ENCODE measurements around the gene ANP32B.
"Not testable (repeated sequence)": the region's sequence is repeated elsewhere in the genome, so short reads cannot be mapped to it uniquely, and the experiment has no call there.

ANP32B gene

DNA sequence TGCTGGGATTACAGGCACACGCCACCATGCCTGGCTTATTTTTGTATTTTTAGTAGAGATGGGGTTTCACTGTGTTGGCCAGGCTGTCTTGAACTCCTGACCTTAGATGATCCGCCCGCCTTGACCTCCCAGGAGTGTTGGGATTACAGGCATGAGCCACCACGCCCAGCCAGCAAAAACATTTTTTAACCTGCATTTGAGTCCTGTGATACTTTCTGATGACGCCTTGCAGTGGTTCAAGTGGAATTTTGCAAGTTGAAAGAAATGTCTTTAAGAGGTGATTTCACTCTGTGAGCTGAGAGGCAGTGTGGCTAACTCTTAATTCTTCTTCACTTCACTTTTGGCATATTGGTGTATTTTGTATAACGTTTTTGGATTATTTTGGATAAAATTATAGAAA is 9.1 kb downstream of the ANP32B start:
- no peak for DNase-seq (ENCODE audit: low read depth in 2 of 2)

DNA sequence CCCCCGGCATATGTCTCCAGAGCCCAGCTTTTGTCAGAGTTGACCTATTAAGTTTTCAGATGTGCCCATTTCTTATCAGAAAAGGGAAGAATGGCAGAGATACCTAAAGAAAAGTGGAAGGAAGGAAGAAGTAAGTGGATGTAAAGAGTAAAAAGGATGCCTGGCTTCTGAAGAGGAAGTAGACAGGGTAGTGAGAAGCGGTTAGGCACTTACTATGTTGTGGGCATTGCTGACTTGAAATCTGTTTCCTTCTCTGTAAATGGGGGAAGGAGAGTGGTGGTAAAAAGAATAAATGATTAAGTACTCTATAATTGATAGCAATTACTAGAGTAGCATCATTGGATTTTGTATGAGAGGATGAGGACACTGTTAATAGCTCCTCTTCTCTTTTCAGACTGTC is 9.9 kb downstream of the ANP32B start:
- no peak for DNase-seq (ENCODE audit: low read depth in 2 of 2)

DNA sequence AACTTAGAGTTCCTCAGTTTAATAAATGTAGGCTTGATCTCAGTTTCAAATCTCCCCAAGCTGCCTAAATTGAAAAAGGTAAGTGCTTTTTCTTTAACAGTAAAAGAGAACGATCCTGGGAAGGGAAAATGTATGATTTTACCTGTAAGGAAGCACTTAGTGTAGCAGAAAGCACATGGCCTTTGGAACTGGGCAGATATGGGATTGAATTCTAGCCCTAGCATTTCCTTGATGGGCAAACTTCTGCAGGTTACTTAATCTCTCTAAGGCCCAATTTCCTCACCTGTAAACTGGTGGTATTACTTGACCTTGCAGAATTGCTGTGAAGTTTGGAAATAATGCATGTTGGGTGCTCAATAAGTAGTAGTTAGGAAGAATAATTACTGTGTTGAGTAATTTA is 11.6 kb downstream of the ANP32B start:
- DNase-seq (ENCODE audit: low read depth in 2 of 2) = no peak

DNA sequence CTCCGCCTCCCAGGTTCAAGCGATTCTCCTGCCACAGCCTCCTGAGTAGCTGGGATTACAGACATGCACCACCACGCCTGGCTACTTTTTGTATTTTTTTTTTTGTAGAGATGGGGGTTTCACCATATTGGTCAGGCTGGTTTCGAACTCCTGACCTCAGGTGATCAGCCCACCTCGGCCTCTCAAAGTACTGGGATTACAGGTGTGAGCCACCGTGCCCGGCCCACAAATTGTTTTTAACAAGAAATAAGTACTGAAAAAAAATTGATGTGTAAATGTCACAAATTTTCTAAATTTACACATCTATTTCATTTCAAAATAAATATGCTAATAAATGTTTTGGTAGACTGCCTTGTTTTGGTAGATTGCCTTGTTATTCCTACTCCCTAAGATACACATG is 13.5 kb downstream of the ANP32B start:
- not testable (repeated sequence) for DNase-seq (ENCODE audit: low read depth in 2 of 2)

DNA sequence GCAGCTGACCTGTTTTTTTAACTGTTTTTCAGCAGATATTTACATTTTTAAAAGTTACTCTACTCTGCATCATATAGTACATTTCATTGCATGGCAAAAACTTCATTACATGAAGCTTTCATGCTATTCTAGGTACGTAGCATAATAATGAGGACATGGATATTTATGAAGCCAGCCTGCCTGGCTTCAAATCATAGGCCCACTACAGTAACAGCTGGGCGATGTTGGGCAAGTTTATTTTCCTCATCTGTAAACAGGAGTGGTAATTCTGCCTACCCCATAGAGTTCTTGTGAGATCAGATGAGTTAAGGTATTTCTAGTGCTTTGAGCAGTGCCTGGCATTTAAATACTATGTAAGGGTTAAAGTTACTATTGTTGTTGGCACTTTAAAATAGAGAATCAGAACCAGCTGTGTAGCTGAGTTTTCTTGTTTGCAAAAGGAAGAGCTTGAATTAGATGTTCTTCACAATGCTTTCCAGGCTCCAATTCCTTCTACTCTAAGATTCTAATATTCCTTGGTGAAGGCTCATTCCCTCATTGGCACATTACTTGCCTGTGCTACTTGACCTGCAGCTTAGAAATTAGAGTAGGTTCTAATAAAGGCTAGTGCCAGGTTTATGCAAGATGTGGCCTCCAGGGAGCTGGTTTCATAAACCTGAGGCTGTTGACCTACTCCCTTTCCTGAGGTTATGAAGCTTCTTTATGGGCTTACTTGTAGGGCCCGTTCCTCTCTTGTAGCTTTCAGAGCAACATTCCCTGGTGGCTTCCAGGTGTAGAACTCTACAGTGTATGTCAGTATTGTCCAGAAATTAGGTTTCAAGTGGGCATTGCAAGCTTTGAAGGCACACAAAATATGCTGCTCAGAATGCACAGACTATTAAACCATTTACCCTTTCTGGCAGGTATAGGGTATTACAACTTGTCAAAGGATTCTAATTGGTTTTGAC is 14.5 kb downstream of the ANP32B start:
- no peak for DNase-seq (ENCODE audit: low read depth in 2 of 2)

DNA sequence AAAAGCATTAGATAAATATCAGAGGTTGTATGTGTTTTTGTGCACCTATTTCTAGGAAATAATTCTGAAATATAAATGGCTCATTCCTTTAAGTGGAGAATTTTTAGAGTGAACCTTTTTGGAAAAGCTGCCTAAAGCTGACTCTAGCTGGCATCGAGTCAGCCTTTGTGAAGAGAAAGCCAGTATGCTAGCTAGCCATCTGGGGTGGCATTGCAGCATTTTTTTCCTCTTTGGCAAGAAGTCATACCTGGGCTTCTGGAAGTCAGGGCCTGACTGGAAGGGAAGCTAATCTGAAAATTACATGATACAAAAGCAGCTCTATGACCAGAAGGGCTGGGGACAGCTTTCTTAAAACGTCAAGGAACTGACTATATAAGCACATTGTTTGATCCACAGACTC is 19.7 kb downstream of the ANP32B start:
- DNase-seq (ENCODE audit: low read depth in 2 of 2) = no peak

DNA sequence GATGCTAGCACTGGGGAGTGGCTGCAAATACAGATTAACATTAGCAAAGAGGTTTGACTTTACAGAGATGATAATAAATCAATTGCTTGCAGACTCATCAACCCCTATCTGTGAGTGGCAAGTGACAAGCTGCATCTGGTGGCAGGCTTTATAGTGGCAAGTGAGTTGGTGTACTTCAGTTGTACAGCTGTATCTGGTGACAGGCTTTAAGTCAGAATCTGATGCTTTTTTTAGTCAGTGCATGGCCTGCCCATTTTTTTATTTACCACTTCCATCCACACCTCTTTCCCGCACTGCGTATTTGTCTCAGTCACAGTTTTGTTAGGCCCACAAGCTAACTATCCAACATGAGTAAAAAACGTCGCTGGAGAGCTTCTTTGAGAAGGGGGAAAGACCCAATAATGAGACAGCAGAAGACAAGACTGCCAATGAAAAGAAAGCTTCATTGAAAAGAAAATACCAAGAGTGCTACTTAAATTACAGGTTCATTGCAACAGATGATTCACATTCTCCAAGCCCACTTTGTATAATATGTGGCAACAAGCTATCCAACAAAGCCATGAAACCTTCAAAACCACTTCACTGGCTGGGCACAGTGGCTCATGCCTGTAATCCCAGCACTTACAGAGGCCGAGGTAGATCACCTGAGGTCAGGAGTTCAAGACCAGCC is 23.1 kb downstream of the ANP32B start:
- DNase-seq (ENCODE audit: low read depth in 2 of 2) = no peak

DNA sequence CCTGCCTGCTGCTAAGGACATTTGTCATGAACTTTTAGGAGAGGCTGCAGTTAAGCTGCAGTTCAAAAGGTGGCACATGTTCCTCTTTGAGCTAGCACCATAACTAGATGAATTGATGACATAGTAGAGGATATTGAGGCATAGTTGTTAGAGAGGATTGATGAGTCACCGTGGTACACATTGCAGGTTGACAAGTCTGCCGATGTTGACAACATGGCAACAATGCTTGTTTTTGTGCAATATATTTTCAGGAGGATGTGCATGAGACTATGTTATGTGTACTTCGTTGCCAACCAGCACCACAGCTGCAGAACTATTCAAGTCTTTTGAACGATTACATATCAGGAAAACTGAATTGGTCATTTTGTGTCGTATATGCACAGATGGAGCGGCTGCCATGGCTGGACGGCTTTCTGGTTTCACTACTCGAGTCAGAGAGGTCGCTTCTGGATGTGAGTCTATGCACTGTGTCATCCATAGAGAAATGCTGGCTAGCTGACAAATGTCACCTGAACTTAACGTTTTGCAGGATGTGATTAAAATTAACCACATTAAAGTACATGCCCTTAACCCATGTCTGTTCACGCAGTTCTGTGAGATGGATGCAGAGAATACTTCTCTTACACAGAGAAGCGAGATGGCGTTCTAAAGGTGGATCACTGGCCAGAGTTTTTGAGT is 24.2 kb downstream of the ANP32B start:
- DNase-seq (ENCODE audit: low read depth in 2 of 2) = no peak

DNA sequence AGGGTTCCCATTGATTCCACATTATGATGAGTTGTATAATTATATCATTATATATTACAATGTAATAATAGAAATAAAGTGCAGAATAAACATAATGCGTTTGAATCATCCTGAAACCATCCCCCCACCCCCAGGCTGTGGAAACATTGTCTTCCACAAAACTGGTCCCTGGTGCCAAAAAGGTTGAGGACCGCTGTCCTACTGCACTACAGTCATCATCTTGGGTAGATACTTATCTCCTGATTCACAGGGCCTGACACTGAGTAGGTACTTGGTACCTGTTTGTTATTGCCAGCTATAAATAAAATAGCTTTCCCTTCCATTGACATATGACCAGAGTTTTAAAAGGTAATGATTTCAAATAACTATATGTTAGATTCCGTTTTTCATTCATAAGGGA is 25.6 kb downstream of the ANP32B start:
- no peak for DNase-seq (ENCODE audit: low read depth in 2 of 2)

DNA sequence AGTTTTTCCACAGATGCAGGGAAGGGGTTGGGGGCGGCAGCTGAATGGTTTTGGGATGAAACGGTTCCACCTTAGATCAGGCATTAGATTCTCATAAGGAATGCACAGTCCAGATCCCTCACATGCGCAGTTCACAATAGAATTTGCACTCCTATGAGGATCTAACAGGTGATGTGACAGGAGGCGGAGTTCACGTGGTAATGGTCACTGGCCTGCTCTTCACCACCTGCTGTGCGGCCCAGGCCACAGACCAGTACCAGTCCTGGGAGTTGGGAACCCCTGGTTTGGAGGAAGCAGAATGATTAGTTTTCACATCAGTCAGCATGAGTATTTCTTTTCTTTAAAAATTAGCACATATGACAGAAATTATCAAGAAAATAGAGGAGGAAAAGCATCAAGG is 26.3 kb downstream of the ANP32B start:
- DNase-seq (ENCODE audit: low read depth in 2 of 2) = no peak

DNA sequence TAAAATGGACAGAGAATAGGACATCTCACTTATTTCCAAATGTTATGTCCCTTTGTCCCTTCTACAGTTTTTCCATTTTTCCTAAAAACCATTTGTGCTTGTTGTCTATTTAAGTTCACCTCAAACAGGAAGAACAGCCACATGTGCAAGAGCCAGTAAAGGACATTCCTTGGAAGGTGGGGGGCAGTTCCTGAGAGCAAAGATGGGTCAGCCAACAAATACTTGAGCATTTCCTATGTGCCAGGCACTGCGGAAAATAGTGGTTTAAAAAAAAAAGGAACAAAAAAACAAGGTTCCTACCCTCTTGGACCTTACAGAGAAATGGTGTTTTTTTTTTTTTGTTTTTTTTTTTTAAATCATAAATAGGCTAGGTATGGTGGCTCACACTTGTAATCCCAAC is 26.8 kb downstream of the ANP32B start:
- no peak for DNase-seq (ENCODE audit: low read depth in 2 of 2)

DNA sequence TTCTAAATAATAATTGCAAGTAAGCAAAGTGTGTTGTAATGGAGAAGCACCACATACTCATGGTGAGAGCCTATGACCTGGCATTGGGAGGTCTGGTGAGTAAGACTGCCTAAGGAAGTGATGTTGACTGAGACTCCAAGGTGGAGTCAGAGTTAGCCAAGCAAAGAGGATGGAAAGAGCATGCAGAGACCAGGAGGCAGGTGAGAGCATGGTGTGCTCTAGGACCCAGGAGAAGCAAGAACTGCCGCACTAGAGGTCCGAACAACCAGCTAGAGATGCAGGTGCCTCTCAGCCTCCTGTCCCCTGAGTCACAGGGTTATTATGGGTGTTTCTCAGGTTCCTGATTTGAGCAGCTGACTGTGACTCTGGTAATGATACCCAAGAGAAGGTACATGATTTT is 27.3 kb downstream of the ANP32B start:
- DNase-seq (ENCODE audit: low read depth in 2 of 2) = no peak

DNA sequence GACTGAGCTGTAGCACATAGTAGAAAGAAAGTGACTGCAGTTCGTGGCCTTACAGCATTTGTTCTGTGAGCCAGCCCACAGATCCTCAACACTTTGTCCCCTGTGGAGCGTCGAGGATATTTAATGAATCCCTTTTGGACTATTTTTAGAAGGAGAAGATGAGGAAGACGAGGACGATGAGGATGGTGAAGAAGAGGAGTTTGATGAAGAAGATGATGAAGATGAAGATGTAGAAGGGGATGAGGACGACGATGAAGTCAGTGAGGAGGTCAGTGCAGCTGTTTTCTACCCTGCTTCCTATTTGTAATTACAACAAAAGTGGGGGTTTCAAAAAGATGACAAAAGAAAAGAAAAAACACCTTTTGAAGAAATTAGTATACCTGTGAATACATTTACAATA is 28.0 kb downstream of the ANP32B start:
- no peak for DNase-seq (ENCODE audit: low read depth in 2 of 2)

DNA sequence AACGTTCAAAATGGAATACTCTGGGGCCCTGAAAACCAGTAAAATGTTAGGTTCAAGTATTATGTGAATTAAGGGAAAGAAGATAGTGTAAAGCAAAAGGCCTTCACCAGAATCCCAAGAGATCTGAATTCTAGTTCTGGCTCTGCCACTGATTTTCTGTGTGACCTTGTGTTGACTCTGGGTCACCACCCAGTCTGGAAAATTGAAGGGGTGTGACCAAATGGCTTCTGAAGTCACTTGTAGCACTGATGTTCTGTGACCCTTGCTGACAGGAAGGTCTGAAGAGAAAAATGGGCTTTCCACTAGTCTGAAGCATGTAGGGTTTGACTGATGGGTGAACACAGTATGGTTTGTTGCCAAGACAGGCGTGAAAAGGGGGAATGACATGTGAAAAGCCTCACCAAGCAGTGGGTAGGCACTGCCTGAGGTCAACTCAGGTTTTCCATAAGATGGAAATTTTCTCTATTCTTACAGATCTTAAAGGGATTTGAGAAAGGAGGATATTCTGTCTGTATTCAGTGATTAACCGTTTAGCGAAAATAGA is 33.1 kb downstream of the ANP32B start:
- DNase-seq (ENCODE audit: low read depth in 2 of 2) = no peak

DNA sequence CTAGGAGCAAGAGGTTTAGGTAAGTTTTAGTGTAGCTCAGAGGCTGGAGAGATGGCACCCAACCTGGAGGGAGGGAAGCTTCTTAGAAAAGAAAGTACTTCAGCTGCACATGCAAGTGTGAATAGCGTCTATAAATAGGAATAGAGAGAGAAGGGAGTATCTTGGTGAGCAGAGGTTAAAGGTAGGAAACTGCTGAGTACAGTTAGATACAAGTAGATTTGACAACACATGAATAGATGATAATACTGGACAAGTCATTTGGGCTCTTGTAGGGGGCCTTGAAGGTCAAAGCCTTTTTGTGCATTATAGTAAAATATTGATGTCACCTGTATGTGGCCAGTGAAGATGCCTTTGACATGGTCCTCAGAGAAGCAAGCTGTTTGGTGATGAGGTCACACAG is 34.2 kb downstream of the ANP32B start:
- no peak for DNase-seq (ENCODE audit: low read depth in 2 of 2)

DNA sequence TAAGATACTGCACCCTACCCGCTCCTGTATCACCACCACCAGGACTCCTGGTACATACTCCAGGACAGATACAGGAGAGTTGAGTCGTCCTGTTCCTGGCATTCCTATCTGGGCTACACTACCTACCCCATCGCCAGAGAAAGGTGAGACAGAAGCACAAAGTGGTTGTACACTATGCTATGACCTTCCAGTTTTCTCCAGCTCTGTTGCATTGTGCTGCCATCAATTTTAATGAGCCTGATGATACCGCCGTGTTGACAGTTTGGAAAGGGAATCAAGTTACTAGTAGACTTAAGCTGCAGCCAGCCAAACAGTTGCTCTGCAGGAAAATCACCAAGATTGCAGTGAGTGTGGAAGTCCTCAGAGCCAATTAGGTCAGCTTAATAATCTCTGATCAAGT is 35.2 kb downstream of the ANP32B start:
- DNase-seq (ENCODE audit: low read depth in 2 of 2) = no peak

DNA sequence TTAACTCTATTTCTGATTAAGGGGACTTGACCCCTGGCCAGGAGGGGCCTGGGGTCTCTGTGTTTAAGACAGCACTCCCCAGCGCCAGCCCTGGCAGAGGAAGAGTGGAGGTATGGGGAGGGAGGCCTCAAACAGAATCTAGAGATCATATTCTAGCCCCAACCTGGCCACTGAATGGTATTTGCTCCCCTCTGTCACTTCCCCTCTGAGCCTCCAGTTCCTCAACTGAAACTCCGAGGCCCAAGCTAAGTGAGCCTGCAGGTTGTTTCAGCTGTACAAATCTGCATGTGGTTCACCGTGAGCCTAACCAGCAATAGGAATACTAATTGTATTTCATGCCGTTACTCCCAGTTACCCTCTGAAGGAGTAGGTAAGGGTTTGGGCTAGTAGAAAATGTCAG is 36.0 kb downstream of the ANP32B start:
- DNase-seq (ENCODE audit: low read depth in 2 of 2) = no peak

DNA sequence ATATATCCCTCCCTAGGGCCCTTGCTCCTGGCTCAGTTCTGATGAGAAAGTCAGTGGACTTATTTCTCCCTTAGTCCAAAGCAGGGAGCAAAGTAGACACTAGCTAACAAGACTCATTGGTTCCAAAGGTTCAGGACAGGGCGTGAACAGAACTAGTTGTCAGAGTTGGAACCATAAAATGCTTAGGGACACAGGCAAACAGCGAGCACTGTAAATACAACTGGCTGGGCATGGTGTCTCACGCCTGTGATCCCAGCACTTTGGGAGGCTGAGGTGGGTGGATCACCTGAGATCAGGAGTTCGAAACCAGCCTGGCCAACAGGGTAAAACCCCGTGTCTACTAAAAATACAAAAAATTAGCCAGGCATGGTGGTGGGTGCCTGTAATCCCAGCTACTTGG is 36.7 kb downstream of the ANP32B start:
- not testable (repeated sequence) for DNase-seq (ENCODE audit: low read depth in 2 of 2)

DNA sequence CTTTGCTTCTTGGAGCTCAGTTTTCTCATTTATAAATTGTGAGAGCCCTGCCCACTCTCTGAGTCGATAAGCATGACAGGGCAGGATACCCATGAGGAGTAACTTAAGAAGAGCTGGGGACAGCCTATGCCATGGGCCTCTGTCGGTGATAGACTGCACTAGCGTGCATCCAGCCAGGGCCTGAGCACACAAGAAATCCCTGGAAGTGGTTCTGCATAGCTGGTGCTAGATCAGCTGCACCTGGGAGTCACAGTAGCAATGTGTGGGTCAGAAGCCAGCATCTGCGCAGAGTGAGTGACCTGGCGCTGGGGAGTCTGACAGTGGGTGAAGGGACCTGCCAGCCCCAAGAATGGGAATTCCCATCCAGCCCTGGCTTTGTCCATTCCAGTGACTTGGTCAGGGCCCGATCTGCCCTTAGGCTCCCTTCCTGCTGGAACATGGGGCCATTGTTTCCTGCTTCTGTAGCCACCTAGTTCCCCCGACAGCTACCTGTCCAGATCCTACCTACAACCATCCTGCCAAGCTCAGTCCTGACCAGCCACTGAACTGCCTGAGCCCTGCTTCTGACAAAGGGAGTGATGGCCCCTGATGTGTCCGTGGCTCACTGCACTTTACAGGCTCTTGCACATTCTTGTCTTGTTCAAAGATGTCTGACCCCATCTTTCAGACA is 37.5 kb downstream of the ANP32B start:
- DNase-seq (ENCODE audit: low read depth in 2 of 2) = no peak

DNA sequence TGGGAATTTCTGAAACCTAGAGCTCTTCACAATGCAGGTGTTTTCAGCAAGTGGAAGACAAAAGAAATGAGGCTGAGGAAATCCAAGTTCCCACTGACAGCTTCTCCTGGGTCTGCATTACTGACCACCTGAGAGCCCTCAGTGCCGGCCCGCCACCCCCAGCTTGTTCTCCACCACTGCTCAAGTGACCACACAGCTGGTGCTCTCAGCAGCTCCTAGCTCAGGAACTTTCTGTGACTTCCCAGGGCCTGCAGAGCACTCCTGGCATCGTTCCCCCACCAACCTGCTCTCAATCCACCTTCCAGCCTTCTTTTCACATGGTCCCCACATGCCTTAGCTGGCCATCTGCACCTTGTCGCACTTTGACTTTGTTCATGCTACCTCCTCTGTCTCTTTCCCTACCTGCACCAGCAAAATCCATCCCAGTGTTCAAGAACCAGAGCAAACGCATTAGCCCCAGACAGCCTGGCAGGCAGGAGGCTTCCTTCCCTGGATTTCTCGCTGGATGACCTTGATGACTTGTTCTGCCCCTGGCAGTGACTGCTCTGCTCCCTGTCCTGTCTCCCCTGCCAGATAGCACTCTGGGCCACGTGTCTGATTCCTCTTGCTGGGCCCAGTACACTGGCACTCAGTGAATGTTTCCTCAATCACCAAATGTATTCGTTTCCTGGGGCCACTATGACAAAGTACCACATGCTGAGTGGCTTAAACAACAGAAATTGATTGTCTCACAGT is 38.3 kb downstream of the ANP32B start:
- DNase-seq (ENCODE audit: low read depth in 2 of 2) = no peak

DNA sequence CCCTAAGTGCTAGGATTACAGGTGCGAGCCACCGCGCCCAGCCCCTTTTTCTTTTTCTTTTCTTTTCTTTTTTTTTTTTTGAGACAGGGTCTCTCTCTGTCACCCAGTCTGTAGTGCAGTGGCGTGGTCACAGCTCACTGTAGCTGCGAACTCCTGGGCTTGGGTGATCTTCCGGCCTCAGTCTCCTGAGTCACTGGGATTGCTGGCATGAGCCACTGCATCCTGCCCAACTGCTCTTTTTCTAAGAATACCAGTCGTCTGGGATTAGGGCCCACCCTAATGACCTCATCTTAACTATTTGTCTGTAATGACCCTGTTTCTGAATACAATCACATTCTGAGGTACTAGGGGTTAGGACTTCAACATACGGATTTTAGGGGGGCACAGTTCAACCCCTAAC is 39.3 kb downstream of the ANP32B start:
- DNase-seq (ENCODE audit: low read depth in 2 of 2) = no peak
